Activated B cell treated with CpG ODN at 0.5 μM for 24 hours (primary cell): Measurements from ENCODE around the gene PPP1R27. TPM values are rescaled to one million over a fixed set of nuclear protein-coding genes. Genes with fewer than 3 reads are reported as not detected.

Experiments
- ATAC-seq: fragments of 200-7000 bp; cut with Tn5 transposase; one replicate; pipeline ENCODE4 v1.10.0; 2021; ENCODE audit warnings: low read depth, mild to moderate bottlenecking, moderate library complexity
- CTCF ChIA-PET: fragments of 350-600 bp; sonication (Branson Sonifier 250); formaldehyde crosslinking; loops from one replicate; lab custom pipeline; 2021; ENCODE audit warnings: antibody characterized with exemption; lab: Charles Lee
- POLR2A ChIA-PET: fragments of 350-600 bp; sonication (Branson Sonifier 250); formaldehyde crosslinking; loops from one replicate; lab custom pipeline; 2021; ENCODE audit warnings: antibody characterized with exemption; lab: Charles Lee
- DNase-seq: peaks from one replicate; pipeline ENCODE4 v3.0.0; 2022
- H3K27ac Mint-ChIP-seq: one replicate; pipeline ENCODE4 v1.8.0; 2020; ENCODE audit warnings: mixed read lengths
- H3K27me3 Mint-ChIP-seq: one replicate; pipeline ENCODE4 v1.8.0; 2021; ENCODE audit warnings: mixed read lengths
- H3K36me3 Mint-ChIP-seq: one replicate; pipeline ENCODE4 v1.8.0; 2021; ENCODE audit warnings: low read depth, mixed read lengths
- H3K4me1 Mint-ChIP-seq: one replicate; pipeline ENCODE4 v1.8.0; 2021; ENCODE audit warnings: mixed read lengths
- H3K4me3 Mint-ChIP-seq: one replicate; pipeline ENCODE4 v1.8.0; 2020; ENCODE audit warnings: mild to moderate bottlenecking, mixed read lengths
- H3K9me3 Mint-ChIP-seq: one replicate; pipeline ENCODE4 v1.8.0; 2020; ENCODE audit warnings: mixed read lengths
- intact Hi-C: fragments of 100-400 bp; cut with micrococcal nuclease; formaldehyde crosslinking; loops from one replicate; pipeline ENCODE4 v1.15.1; 2024
- total RNA-seq: library from RNA; stranded (reverse); gene quantifications from 2 replicates; pipeline ENCODE4 v1.2.3, GENCODE V29; 2022
- TF ChIP-seq, protein P1 (sequence below): fragments of 200-600 bp; IDR thresholded peaks from one replicate; pipeline ENCODE4 v1.8.0; 2022; ENCODE audit warnings: antibody characterized with exemption, mild to moderate bottlenecking

Gene PPP1R27
- total RNA-seq, 1 donor from 2014 or later: not detected

DNA sequence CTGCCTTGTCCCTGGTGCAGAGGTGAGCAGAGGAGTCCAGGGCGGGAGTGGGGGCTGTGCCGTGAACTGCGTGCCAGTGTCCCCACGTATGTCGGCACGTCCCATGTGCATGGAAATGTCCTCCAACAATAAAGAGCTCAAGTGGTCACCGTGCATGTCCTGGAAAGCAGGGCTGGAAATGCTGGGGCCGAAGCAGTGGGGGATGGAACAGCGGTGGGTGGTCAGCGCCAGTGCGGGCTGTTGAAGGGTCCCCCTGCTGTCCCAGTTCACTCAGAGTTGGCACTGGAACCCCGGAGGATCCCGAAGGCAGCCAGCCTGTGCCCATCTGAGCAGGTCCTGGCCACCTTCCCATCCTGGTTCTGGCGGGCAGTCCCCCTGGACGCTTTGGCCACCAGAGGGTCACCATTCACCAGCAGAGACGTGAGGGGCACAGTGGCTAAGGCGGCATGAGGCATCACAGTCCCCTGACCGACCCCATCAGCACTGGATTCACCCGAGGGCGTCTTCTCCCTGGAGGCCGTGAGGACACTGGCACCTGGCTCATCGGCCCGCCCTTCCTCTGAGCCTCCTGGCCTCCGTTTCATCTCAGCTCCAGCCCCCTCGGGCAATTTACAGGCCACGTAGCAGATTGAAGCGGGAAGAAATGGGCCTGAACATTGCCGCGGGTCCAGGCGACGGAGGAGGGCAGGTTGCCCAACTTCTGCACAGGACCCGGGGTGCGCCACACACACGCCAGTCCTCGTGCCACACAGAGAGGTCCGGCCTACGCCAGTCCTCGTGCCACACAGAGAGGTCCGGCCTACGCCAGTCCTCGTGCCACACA lies 20.8 kb downstream of the PPP1R27 start:
- no peak overlapping the region for H3K27ac Mint-ChIP-seq
- H3K9me3 Mint-ChIP-seq: no peaks in the 10 kb centered on the region
- POLR2A ChIA-PET: no interaction called here
- H3K4me3 Mint-ChIP-seq: no peak overlapping the region
- no peaks in the 10 kb centered on the region for H3K4me1 Mint-ChIP-seq
- ATAC-seq (no peak), DNase-seq (no peak)
- TF ChIP-seq, protein P1, sequence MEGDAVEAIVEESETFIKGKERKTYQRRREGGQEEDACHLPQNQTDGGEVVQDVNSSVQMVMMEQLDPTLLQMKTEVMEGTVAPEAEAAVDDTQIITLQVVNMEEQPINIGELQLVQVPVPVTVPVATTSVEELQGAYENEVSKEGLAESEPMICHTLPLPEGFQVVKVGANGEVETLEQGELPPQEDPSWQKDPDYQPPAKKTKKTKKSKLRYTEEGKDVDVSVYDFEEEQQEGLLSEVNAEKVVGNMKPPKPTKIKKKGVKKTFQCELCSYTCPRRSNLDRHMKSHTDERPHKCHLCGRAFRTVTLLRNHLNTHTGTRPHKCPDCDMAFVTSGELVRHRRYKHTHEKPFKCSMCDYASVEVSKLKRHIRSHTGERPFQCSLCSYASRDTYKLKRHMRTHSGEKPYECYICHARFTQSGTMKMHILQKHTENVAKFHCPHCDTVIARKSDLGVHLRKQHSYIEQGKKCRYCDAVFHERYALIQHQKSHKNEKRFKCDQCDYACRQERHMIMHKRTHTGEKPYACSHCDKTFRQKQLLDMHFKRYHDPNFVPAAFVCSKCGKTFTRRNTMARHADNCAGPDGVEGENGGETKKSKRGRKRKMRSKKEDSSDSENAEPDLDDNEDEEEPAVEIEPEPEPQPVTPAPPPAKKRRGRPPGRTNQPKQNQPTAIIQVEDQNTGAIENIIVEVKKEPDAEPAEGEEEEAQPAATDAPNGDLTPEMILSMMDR: no peak
- CTCF ChIA-PET: no interaction called here
- no peaks in the 10 kb centered on the region for H3K36me3 Mint-ChIP-seq
- peaks cover 11% of the 10 kb centered on the region for H3K27me3 Mint-ChIP-seq
- intact Hi-C loops: no loop called here

DNA sequence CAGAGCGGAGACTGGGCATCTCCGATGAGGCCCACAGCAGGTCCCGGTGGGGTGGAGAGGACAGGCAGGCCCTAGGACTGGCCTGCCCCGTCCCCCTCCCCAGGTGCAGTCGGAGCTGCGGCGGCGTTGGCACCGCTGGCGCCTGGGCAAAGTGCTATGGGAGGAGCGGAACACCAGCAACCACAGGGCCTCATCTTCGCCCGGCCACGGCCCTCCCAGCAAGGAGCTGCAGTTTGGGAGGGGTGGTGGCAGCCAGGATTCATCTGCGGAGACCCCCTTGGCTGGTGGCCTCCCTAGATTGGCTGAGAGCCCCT lies 21.5 kb downstream of the PPP1R27 start:
- Mint-ChIP-seq H3K36me3 (no peaks in the 10 kb centered on the region), H3K4me1 (no peaks in the 10 kb centered on the region), H3K9me3 (no peaks in the 10 kb centered on the region), H3K4me3 (no peak overlapping the region), H3K27me3 (peaks cover 14% of the 10 kb centered on the region), H3K27ac (no peak overlapping the region)
- TF ChIP-seq, protein P1: no peak
- POLR2A ChIA-PET: no interaction called here
- CTCF ChIA-PET: no interaction called here
- no peak for DNase-seq
- intact Hi-C loops: no loop called here
- no peak for ATAC-seq

DNA sequence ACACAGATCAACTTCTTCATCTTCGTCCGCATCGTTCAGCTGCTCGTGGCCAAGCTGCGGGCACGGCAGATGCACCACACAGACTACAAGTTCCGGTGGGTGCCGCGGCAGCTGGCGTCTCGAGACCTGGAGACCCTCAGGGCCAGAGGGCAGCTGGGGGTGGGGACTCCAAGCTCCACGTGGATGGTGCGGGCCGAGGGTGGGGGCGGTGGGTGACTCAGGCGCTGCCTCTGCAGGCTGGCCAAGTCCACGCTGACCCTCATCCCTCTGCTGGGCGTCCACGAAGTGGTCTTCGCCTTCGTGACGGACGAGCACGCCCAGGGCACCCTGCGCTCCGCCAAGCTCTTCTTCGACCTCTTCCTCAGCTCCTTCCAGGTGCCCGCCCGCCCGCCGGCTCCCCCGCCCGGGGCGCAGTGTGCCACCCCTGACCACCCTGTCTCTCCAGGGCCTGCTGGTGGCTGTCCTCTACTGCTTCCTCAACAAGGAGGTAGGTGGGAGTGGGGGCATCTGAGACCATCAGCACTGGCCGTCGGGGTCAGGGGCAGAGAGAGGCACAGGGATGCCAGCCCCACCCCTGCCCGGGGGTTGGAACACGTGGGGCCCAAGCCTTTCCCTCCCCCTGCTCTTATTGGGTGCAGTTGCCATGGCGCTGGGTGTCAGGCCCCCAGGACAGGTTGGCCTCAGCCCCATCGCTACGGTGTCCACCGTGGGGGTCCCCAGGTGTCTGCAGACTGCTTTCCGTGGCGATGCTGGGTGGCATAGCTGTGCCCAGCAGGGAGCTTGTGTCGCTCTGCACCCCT lies 22.1 kb downstream of the PPP1R27 start:
- DNase-seq: no peak
- CTCF ChIA-PET: no interaction called here
- intact Hi-C loops: loop anchor here (1.0 kb wide), 1 partner anchor 15 kb away; no protein-coding TSS in a partner anchor
- no peak overlapping the region for H3K4me3 Mint-ChIP-seq
- H3K4me1 Mint-ChIP-seq: no peaks in the 10 kb centered on the region
- H3K36me3 Mint-ChIP-seq: no peaks in the 10 kb centered on the region
- no peak for ATAC-seq
- peaks cover 14% of the 10 kb centered on the region for H3K27me3 Mint-ChIP-seq
- TF ChIP-seq, protein P1: no peak
- H3K9me3 Mint-ChIP-seq: no peaks in the 10 kb centered on the region
- H3K27ac Mint-ChIP-seq: no peak overlapping the region
- POLR2A ChIA-PET: no interaction called here

DNA sequence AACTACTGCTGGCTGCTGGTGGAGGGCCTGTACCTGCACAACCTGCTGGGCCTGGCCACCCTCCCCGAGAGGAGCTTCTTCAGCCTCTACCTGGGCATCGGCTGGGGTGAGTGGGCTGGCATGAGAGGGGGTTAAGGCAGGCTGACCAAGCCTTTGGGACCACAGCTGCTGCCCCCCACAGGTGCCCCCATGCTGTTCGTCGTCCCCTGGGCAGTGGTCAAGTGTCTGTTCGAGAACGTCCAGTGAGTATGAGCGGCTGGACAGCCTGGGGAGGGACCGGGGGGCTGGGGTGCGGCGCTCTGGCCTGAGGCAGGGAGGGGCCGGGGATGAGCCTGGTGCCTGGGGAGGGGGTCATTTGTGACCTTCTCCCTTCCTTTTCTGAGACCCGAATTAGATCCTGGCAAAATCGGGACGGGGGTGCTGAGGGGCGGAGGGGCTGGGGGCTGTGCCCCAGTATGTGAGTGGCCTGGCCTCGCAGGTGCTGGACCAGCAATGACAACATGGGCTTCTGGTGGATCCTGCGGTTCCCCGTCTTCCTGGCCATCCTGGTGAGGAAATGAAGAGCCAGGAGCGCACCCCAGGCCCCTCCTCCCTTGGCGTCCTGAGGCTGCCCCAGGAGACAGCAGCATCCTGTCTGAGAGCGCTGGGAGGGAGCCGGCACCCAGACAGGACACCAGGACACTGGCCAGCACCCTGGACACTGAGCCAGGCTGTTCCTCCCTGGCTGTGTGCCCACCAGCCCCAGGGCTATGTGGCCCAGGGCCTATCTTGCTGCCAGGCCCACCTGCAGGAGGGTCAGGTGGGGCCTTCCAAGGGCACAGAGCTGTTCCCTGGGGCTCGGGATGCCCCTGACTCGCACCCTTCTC lies 22.9 kb downstream of the PPP1R27 start:
- Mint-ChIP-seq H3K4me3 (no peak overlapping the region), H3K27ac (no peak overlapping the region), H3K36me3 (no peaks in the 10 kb centered on the region), H3K27me3 (peaks cover 17% of the 10 kb centered on the region), H3K9me3 (no peaks in the 10 kb centered on the region), H3K4me1 (no peaks in the 10 kb centered on the region)
- TF ChIP-seq, protein P1: no peak
- no peak for ATAC-seq
- POLR2A ChIA-PET: no interaction called here
- CTCF ChIA-PET: no interaction called here
- DNase-seq: no peak
- intact Hi-C loops: loop anchor here (1.0 kb wide), 1 partner anchor 15 kb away; no protein-coding TSS in a partner anchor
